ENCODE results near the gene GFAP.

GRCh38 chr17:44863061-44863918, 52.0 kb downstream of the GFAP start:
- TF ChIP-seq CTCF (IDR thresholded peaks at IDR 0.05; ENCODE audit: insufficient read depth, low read length, poor library complexity, severe bottlenecking) (no peak), EZH2phosphoT487 (conservative IDR thresholded peaks at IDR 0.05; ENCODE audit: low read length) (no peak)
